Kidney tubule cell (primary cell): ENCODE data around the gene FZR1.
A peak's percentile ranks its signal among the peaks of the same experiment; 100 is the strongest.

Experiments
- DNase-seq: peaks from one replicate; pipeline ENCODE4 v3.0.0-alpha.2; 2018; ENCODE audit warnings: low spot score

Gene FZR1

DNA sequence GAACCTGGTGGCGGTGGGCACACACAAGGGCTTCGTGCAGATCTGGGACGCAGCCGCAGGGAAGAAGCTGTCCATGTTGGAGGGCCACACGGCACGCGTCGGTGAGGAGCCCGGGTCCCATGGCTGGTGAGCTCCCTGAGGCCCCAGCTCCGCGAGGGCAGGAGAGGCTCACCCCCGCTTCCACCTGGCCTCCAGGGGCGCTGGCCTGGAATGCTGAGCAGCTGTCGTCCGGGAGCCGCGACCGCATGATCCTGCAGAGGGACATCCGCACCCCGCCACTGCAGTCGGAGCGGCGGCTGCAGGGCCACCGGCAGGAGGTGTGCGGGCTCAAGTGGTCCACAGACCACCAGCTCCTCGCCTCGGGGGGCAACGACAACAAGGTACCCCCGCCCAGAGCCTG lies 25.6 kb downstream of the FZR1 start:
- DNase-seq, result no peak

DNA sequence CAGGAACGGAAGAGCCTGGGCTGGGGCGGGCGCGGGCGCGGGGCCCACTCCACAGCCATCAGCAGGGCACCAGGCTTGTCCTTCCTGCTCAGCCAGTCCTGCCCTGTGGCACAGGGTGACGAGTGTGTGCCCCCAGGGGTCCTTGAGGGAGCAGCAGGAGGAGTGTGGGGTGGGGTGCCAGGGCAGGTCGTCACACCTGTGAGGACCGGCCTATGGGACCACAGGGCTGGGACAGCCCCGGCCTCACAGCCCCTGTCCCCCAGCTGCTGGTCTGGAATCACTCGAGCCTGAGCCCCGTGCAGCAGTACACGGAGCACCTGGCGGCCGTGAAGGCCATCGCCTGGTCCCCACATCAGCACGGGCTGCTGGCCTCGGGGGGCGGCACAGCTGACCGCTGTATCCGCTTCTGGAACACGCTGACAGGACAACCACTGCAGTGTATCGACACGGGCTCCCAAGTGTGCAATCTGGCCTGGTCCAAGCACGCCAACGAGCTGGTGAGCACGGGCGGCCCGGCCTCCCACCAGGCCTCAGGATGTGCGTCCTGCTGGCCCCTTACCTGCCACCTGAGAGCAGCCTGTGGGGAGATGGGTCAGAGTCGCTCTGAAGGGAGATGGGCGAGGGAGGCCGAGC lies 26.2 kb downstream of the FZR1 start:
- DNase-seq, result no peak

DNA sequence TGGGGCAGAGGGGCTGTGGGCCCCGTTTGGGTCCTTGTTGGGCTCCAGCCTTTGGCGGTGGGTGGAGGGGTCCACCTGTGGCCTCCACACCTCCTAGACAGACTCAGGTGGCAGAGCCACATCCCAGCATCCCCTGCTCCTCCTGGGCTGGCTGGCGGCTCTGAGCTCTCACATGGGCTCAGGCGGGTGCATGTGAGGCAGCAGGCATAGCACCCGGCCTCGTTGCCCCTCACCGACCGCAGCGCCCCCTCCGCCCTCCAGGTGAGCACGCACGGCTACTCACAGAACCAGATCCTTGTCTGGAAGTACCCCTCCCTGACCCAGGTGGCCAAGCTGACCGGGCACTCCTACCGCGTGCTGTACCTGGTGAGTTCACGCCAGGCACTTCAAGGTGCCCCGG lies 26.9 kb downstream of the FZR1 start:
- no peak for DNase-seq

DNA sequence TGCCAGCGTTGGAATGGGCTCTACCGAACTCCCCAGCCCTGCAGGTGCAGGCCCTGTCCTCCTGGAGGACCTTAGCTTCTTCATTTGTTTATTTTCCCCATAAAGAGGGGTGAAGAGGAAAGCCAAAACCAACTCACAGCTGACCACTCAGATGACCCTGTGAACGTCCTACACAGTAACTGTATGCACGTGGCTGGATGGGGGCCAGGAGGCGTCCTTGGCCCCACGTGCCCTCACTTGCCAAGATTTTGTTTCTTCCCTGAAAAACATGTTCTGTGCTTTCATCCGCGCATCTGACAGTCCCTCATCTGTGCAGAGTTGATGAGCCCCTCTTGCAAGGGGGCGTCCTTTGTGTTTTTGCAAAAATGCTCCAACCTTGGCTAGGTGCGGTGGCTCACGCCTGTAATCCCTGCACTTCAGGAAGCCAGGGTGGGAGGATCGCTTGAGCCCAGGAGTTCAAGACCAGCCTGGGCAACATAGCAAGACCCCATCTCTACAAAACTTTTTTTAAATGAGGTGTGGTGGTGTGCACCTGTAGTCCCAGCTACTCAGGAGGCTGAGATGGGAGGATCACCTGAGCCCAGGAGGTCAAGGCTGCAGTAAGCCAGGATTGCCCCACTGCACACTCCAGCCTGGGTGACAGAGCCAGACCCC lies 27.6 kb downstream of the FZR1 start:
- DNase-seq, result no peak

DNA sequence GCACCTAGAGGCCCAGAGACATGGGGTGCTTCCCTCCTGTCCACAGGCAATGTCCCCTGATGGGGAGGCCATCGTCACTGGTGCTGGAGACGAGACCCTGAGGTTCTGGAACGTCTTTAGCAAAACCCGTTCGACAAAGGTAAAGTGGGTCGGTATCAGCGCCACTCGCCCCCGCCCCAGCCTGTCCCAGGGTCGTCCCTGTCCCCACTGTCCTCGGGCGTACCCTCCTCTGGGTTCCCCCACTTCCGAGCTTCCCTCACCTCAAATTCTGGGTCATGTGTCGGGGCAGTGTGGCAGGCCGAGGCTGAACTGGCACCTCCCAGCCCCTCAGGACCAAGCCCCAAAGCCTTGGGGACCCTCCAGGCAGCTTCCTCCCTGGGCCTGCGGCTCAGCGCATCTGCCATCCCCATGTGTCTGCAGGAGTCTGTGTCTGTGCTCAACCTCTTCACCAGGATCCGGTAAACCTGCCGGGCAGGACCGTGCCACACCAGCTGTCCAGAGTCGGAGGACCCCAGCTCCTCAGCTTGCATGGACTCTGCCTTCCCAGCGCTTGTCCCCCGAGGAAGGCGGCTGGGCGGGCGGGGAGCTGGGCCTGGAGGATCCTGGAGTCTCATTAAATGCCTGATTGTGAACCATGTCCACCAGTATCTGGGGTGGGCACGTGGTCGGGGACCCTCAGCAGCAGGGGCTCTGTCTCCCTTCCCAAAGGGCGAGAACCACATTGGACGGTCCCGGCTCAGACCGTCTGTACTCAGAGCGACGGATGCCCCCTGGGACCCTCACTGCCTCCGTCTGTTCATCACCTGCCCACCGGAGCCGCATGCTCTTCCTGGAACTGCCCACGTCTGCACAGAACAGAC lies 28.5 kb downstream of the FZR1 start:
- DNase-seq, result no peak

DNA sequence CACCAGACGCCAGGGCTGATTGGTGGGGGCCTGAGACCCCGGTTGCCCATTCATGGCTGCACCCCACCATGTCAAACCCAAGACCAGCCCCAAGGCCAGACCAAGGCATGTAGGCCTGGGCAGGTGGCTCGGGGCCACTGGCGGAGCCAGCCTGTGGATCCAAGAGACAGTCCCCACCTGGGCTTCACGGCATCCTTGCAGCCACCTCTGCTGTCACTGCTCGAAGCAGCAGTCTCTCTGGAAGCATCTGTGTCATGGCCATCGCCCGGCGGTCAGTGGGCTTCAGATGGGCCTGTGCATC lies 29.1 kb downstream of the FZR1 start:
- no peak for DNase-seq

DNA sequence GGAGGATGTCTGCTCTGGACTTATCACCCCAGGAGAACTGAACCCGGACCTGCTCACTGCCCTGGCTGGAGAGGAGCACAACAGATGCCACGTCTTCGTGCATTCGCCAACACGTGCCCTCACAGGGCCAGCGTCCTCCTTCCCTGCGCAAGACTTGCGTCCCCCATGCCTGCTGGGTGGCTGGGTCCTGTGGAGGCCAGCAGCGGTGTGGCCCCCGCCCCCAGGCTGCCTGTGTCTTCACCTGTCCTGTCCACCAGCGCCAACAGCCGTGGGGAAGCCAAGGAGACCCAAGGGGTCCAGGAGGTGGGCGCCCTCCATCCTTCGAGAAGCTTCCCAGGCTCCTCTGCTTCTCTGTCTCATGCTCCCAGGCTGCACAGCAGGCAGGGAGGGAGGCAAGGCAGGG lies 29.5 kb downstream of the FZR1 start:
- no peak for DNase-seq

DNA sequence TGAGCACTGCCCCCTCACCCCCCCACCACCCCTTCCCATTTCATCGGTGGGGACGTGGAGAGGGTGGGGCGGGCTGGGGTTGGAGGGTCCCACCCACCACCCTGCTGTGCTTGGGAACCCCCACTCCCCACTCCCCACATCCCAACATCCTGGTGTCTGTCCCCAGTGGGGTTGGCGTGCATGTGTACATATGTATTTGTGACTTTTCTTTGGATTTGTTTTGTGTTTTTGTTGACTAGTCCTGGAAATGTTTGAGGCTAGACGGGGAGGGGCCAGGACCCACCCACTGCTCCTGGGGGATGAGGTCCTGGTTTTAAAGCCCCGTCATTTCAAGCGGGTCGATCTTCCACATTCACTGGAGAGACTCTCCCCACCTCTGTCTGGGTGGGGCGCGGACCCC lies 29.9 kb downstream of the FZR1 start:
- DNase-seq, result no peak

DNA sequence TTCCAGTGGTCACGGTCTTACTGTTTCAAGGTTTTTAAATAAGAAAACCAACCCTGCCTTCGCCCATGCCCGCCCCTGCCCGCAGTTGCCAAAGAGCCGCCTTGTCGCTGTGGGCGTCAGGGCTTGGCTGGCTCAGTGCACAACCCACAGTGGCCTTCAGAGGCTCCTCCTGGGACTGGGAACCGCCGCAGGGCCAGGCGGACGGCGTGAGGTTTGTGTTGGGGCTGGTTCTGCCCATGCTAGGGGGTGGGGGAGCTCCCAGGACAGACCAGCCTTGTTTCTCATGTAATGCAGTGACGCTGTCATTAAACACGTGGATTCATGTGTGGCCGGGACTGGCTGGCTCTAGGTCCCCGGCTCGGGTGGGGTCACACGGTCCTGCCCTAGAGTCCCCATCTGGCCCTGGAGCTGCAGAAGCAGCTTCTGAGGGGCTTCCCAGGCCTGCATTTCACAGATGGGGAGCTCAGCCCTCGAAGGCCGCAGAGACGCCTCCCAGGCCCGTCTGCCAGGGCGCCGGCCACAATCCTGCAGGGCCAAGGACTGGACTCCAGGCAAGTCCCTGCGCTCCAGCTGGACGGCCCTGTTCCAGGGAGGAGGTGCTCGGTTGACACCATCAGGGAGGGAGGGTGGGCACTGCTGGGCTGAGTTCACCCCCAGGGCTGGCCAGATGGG lies 30.5 kb downstream of the FZR1 start:
- no peak for DNase-seq

DNA sequence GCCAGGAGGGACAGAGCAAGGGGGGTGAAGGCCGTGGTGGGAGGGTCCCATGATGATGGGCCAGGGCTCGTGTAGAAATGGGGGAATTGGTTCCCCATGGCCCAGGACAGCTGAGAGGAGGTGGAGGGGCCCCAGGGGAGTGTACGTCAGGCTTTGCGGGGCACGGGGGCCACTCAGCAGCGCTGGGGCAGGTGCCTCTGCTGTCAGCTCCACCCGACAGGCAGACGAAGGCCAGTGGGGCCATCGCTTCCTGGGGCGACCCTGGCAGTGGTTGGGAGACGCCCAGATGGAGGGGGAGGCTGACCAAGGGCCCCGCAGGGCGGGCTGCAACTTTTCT lies 31.0 kb downstream of the FZR1 start:
- DNase-seq, result no peak

DNA sequence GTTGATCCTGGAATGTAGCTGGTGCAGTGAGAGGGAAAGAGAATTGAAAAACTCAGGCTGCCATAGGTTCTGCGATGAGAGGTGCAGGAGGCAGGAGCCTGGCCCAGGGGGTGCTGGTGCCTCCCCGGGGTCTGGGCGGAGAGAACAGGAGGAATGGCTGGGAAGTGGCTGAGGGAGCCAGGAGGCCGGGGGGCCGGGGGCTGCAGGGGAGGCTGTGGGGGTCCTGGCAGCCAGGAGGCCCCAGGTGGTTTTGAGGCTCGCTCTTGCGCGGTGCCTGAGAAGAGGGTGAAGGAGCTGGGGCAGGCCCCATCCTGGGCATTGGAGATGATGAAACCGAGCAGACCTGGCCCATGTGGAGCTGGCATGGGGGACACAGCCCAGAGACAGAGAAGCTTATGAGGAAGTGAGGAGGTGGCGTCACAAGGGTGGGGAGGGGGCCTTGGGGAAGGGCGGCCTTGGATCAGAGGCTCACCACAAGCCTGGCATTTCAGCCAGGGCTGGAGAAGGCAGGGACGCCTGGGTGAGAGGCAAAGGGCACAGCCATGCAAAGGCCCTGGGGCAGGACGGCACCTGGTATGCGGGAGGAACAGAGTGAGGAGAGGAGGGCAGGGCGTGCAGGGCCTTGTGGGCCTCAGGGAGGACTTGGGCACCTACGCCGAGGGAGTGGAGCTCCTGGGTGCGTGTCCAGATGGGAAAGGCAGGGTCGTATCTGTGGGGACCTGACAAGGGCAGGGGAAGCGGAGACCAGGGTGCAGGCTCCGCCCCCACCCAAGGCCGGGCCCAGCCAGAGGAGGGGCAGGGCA lies 31.5 kb downstream of the FZR1 start:
- DNase-seq, result no peak

DNA sequence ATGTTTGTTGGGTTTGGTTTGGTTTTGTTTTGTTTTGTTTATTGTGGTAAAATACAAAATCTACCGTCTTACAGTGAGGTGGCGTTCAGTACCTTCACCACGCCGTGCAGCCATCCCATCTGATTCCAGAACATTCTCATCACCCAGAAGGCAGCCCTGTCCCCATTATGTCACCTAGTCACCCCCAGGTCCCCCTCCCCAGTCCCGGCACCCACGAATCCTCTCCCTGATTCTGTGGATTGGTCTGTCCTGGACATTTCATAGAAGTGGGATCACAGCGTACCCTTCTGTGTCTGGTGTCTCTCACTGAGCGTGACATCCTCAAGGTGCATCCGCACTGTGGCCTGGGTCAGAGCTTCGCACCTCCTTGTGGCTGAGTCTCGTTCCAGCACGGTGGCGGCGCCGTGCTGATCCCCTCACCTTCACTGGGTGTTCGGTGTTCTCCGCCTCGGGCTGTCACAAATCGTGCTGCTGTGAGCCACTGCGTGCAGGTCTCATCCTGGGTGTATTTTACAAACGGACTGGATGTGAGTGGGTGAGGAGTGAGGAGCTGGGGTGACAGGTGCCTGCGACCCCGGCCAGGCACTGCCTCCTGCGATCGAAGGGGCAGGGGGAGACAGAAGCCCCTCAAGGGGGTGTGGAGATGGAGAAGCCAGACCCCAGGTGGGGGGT lies 32.3 kb downstream of the FZR1 start:
- DNase-seq, result no peak

DNA sequence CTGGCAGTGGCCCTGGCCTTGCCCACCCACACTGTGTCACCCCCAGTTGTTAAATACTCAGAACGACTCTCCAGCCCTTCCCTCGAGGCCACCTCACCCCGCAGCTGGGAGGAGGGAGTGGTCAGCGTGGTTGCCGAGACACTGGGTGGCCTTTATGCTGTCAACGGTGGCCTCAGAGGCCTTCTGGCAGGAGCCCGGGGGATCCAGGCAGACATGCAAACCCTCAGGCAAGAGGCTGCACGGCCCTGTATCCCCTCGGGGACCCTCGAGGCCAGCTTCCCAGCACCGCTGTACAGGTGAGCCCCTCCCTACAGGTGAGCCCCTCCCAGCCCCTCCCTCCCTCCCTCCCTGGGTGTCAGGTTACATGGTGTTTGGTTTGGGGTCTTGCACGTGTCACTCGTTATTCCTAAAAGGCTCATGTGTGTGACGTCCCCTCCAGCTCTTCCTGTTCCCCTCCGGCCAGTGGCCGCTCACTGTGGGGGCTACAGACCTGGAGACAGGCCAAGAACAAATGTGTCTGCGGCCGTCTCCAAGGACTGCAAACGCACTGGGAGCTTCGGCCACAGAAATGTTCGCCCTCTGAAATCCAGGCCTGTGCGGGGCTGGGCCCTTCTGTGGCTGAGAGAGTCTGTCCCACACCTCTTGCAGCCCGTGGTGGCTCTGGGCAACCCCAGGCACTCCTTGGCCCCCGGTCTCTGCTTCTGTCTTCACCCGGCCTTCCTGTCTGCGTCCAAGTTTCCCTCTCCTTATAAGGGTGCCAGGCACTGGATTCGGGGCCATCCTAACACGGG lies 33.0 kb downstream of the FZR1 start, which contains the start of gene TEKTIP1:
Gene TEKTIP1, plus strand, starts transcription at position 210 of the 791 bp plus-strand sequence. Its CDS starts 4 bp downstream, at position 214.
- no peak for DNase-seq

DNA sequence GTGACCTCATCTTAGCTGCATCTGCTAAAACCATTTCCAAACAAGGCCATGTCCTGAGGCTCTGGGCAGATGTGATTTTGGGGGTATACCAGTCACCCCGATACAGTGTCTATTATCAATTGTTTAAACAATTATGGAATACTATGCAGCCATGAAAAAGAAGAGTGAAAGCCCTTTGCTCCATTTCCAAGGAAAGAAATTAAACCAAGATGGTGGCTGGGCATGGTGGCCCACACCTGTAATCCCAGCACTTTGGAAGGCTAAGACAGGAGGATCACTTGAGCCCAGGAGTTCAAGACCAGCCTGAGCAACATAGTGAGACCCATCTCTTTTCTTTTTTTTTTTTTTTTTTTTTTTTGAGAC lies 33.6 kb downstream of the FZR1 start:
- DNase-seq, result no peak

DNA sequence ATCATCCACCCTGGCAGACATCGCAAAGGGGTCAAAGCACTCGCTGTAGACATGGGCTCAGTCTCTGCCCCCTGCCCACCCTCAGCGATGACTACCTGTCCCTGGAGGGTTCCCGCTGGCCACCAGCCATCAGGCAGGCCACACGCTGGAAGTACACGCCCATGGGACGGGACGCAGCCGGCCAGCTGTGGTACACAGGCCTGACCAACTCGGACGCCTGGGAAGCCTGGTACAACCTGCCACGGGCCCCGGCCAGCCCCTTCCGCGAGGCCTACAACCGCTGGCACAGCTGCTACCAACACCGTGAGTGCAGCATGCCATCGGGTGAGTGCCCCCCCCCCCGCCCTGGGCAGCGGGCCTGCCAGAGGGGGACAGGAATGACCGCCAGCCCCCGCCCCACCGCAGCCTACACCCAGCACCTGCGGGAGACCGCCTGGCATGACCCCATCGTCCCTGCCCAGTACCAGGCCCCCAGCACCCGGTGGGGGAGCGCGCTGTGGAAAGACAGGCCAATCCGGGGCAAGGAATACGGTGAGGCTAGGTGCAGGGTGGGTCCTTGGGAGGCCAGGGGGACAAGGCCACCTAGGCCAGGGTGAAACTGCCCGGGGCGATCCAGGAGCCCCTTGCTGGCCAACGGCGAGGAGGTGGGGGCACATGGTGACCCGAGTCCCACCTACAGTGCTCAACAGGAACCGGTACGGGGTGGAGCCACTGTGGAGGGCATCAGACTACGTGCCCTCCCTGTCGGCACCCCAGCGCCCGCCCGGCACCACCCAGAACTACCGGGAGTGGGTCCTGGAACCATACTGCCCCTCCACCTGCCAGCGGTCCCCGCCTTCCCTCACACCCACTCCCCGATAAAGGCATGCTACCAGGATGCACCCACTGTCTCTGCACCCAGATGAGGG lies 37.3 kb downstream of the FZR1 start:
- no peak for DNase-seq

DNA sequence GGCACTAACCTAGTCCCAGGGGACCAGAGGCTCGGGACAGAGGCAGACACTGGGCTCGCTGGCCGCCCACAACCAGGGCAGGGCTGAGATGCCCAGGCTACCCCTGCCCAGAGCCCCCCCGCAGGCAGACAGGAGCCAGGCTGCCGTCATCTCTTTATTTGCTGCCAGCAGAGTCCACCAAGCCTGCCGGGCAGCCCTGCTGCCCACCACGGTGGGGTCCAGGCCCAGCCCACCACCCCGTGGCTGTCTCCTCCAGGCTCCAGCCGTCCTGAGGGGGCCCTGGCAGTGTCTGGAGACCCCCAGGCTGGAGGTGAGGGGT lies 37.9 kb downstream of the FZR1 start:
- no peak for DNase-seq

DNA sequence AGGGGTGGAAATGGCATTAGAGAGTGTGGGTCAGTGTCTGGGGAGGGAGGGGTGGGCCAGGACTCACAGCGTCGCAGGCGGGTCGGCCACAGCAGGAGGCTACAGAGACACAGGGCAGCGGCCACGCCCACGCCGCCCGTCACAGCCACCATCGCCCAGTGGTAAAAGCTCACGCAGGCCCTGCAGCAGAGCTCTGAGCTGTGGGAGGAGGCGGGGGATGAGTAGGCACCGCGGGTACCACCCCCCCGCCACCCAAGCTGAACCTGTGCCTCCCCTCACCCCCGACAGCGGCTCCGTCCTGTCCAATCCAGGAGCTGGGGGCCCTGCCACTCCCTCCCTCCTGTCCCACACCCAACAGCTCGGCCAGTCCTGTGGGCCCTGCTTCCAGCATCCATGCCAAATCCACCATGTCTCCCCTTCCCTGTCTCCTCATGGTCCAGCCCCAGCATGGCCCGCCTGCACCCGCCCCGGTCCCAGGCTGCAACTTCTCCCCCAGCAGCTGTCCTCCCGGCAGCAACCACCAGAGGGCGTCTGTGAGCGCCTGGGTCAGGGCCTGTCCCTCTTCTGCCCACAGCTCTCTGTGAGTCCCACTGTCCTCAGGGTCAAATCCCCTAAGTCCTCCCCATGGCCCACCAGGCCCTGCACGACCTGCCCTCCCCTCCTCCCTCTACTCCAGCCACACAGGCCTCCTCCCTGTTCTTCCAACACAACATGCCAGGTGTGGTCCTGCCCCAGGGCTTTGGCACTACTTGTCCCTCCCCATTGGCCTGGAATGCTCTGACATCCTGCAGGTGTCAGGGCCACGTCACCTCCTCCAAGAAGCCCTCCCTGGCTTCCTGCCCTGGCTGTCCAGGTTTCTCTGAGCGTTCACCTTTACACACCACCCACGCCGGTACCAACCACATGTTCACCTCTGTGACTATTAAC lies 38.9 kb downstream of the FZR1 start:
- peak; percentile 65 for DNase-seq

DNA sequence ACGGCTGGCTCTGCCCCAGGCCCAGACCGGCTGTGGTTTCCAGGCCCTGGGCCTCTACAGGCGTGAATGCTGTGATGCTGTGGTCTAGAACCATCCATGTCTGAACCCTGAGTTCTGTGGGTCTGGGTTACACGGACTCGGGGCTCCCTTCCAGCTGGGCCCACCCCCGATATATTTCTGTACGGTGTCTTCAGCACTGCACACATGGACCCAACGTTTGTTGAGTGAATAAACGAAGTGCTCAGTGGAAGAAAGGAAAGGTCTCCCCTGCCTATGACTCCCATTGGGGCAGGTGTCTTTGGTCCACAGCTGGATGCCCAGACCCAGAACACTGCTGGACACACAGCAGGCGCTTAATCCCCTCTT lies 39.5 kb downstream of the FZR1 start:
- DNase-seq, result no peak

DNA sequence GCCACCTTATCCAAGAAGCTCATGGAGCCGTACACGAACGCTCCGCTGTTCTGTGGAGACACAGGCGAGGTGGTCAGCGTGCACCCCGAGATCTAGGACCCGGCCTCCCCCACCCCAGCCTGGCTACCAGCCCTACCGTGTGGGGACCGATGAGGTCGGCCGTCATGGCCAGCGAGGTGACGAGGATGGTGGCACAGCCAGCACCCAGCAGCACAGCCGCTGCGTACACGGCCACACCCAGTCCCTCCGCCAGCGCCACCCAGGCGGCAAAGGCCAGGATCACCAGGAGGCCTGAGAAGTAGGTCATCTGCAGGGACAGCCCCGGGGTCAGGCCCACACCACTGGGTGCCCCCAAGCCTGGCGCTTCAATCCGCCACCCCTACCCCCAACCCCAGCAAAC lies 40.0 kb downstream of the FZR1 start:
- DNase-seq, result no peak
